Stomach (tissue), 9 donors: ENCODE measurements around the gene PHF20. TPM values are rescaled to one million over a fixed set of nuclear protein-coding genes. Genes with fewer than 3 reads are reported as not detected.

Experiments used
- DNase-seq, 2 donors: peaks; one replicate each; pipeline versions ENCODE4 v3.0.0 to v3.0.0-alpha.2; 2013 to 2019
- H3K27ac ChIP-seq, 5 donors: fragments of 200-600 bp in 4 of 5; sonication (generic) in 4 of 5; one replicate each; pipeline ENCODE4 v1.5.1; 2013 to 2019; ENCODE audit warnings: mild to moderate bottlenecking in 1 of 5, moderate library complexity in 1 of 5
- H3K27me3 ChIP-seq, 3 donors: fragments of 200-600 bp; sonication (generic); one replicate each; pipeline ENCODE4 v1.5.1; 2017 to 2019; ENCODE audit warnings: mixed run types in 1 of 3
- H3K36me3 ChIP-seq, 4 donors: fragments of 200-600 bp; sonication (generic); 1 replicate in 3 of 4; 2 replicates in 1 of 4; pipeline ENCODE4 v1.5.1; 2016 to 2019
- H3K4me1 ChIP-seq, 4 donors: fragments of 200-600 bp; sonication (generic); one replicate each; pipeline ENCODE4 v1.5.1; 2016 to 2019
- H3K4me3 ChIP-seq, 4 donors: fragments of 200-600 bp; sonication (generic) in 3 of 4; one replicate each; pipeline ENCODE4 v1.5.1; 2016 to 2019; ENCODE audit warnings: mild to moderate bottlenecking in 1 of 4
- H3K9me3 ChIP-seq, 4 donors: fragments of 200-600 bp; sonication (generic); one replicate each; pipeline ENCODE4 v1.5.1; 2016 to 2019
- EP300 ChIP-seq: sonication (generic); formaldehyde crosslinking; IDR thresholded peaks from one replicate; pipeline ENCODE4 v1.6.1; 2017; ENCODE audit warnings: antibody characterized with exemption
- POLR2A ChIP-seq, 4 donors: fragments of 450-650 bp; IDR thresholded peaks; one replicate each; pipeline ENCODE4 v1.6.1; 2016; ENCODE audit warnings: antibody characterized with exemption in 4 of 4, control low read depth in 2 of 4, mild to moderate bottlenecking in 1 of 4, moderate library complexity in 1 of 4
- POLR2AphosphoS5 ChIP-seq, 3 donors: sonication (generic); formaldehyde crosslinking; IDR thresholded peaks; one replicate each; pipeline ENCODE4 v1.6.1; 2016; ENCODE audit warnings: antibody characterized with exemption in 3 of 3
- WGBS, 5 donors: extraction: QIAGEN DNeasy Blood & Tissue Kit in 3 of 5; methylation state at CpG; one replicate each; pipeline versions ENCODE4 v1.1.5 to v1.1.7; 2013 to 2018; 5-methylcytosine and 5-hydroxymethylcytosine counted together
- intact Hi-C: fragments of 100-400 bp; cut with DNase I; formaldehyde crosslinking; loops from one replicate; pipeline ENCODE4 v1.15.1; 2023; ENCODE audit warnings: low total_unique reads
- polyA plus RNA-seq, 3 donors: library from polyadenylated mRNA; stranded (reverse); fragments of 200-250 nt; gene quantifications; one replicate each; pipeline ENCODE4 v1.2.3, GENCODE V29; 2013
- total RNA-seq, 5 donors: library from RNA; depleted of rRNA; stranded (reverse); fragments of >200 nt; gene quantifications; one replicate each; pipeline versions ENCODE4 v1.1.0 to v1.2.3, GENCODE V29; 2014 to 2016
- TF ChIP-seq, protein P1 (sequence below), 7 experiments: fragments of 450-650 bp in 4 of 7; fragments of 200-600 bp in 3 of 7; sonication (generic) in 3 of 7; IDR thresholded peaks; one replicate each; pipeline ENCODE4 v1.5.1; 2016 to 2019; ENCODE audit warnings: antibody characterized with exemption in 7 of 7, control low read depth in 2 of 7, mild to moderate bottlenecking in 1 of 7
- donor health status: healthy with polysubstance abuse.
- donor health status: Bipolar disorder and iron deficiency.
- donor health status: healthy.

Gene PHF20
- total and polyA plus RNA-seq, 8 donors: 18.3 to 135 (median 31.5) TPM

- DNase-seq: no peak
- peak overlapping the region in 3 of 4 donors; percentile 60 to 79 (median 68) for H3K4me3 ChIP-seq
- peak overlapping the region; percentile 93 to 97 (median 95) for H3K27ac ChIP-seq
- intact Hi-C loops: no loop called here
- H3K4me1 ChIP-seq: peaks cover 52 to 79% (median 68%) of the 10 kb centered on the region in 4 donors
- TF ChIP-seq EP300 (no peak), POLR2A (IDR thresholded peaks at IDR 0.05) (no peak), POLR2AphosphoS5 (IDR thresholded peaks at IDR 0.05) (no peak)
- TF ChIP-seq, protein P1, sequence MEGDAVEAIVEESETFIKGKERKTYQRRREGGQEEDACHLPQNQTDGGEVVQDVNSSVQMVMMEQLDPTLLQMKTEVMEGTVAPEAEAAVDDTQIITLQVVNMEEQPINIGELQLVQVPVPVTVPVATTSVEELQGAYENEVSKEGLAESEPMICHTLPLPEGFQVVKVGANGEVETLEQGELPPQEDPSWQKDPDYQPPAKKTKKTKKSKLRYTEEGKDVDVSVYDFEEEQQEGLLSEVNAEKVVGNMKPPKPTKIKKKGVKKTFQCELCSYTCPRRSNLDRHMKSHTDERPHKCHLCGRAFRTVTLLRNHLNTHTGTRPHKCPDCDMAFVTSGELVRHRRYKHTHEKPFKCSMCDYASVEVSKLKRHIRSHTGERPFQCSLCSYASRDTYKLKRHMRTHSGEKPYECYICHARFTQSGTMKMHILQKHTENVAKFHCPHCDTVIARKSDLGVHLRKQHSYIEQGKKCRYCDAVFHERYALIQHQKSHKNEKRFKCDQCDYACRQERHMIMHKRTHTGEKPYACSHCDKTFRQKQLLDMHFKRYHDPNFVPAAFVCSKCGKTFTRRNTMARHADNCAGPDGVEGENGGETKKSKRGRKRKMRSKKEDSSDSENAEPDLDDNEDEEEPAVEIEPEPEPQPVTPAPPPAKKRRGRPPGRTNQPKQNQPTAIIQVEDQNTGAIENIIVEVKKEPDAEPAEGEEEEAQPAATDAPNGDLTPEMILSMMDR (IDR thresholded peaks at IDR 0.05): no peak
- 70 to 79% (median 78%) methylated on average over 9 of the region's 9 CpGs for WGBS, 5 donors
- H3K27me3 ChIP-seq: no peaks in the 10 kb centered on the region
- peaks cover 0 to 14% (median 8%) of the 10 kb centered on the region in 4 donors for H3K36me3 ChIP-seq
- no peaks in the 10 kb centered on the region for H3K9me3 ChIP-seq
Measured at GRCh38 chr20:35771367-35771688, 487 bp upstream of the PHF20 start.

- TF ChIP-seq, protein P1 (IDR thresholded peaks at IDR 0.05): no peak
- H3K9me3 ChIP-seq: no peaks in the 10 kb centered on the region
- 5 to 10% (median 6%) methylated on average over 8 of the region's 8 CpGs for WGBS, 5 donors
- H3K27ac ChIP-seq: peak overlapping the region; percentile 93 to 97 (median 95)
- DNase-seq: no peak
- H3K36me3 ChIP-seq: peaks cover 0 to 14% (median 8%) of the 10 kb centered on the region in 4 donors
- peaks cover 63 to 87% (median 75%) of the 10 kb centered on the region in 4 donors for H3K4me1 ChIP-seq
- intact Hi-C loops: no loop called here
- H3K27me3 ChIP-seq: no peaks in the 10 kb centered on the region
- peak overlapping the region; percentile 60 to 79 (median 66) for H3K4me3 ChIP-seq
Measured at GRCh38 chr20:35772563-35773058, 796 bp downstream of the PHF20 start.

GRCh38 chr20:35773154-35773751, 1.4 kb downstream of the PHF20 start:
- peaks cover 63 to 87% (median 74%) of the 10 kb centered on the region in 4 donors for H3K4me1 ChIP-seq
- intact Hi-C loops: no loop called here
- 14 to 39% (median 29%) methylated on average over 8 of the region's 8 CpGs for WGBS, 5 donors

DNA sequence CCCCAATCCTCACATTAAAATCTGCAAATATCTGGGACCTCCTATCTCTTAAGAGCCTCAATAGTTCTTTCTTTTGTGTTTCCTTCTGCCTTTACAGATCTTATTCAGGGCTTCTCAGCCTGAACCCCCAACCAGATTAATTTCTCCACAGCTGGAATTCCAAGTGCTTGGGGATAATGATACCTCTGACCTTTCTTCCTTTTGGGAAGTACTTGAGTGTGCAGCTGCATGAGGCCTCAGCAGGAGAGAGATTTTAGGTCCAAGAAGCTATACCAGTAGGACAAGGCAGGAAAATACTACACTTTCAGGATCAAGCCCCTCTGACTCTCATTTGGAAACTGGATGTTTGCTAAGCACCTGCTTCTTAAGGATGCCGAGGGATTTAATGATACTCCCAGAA, 2.6 kb downstream of the PHF20 start:
- Histone ChIP-seq H3K27ac (peak overlapping the region in 3 of 5 donors; percentile 95 to 97 (median 96)), H3K4me3 (no peak overlapping the region), H3K36me3 (peaks cover 0 to 20% (median 14%) of the 10 kb centered on the region in 4 donors), H3K9me3 (no peaks in the 10 kb centered on the region), H3K4me1 (peaks cover 52 to 85% (median 68%) of the 10 kb centered on the region in 4 donors), H3K27me3 (no peaks in the 10 kb centered on the region)
- DNase-seq: no peak
- TF ChIP-seq POLR2A (IDR thresholded peaks at IDR 0.05): no peak
- TF ChIP-seq EP300: no peak
- no peak for TF ChIP-seq POLR2AphosphoS5 (IDR thresholded peaks at IDR 0.05)
- intact Hi-C loops: no loop called here
- 62 to 81% (median 79%) methylated on average over 1 of the region's 1 CpG for WGBS, 5 donors

More at GRCh38 chr20:35773154-35773751, 1.4 kb downstream of the PHF20 start:
- DNase-seq: peak; percentile 52 to 54
- H3K27ac ChIP-seq: peak overlapping the region; percentile 58 to 97 (median 95)
- peaks cover 0 to 14% (median 8%) of the 10 kb centered on the region in 4 donors for H3K36me3 ChIP-seq
- no peaks in the 10 kb centered on the region for H3K9me3 ChIP-seq
- TF ChIP-seq, protein P1 (IDR thresholded peaks at IDR 0.05): no peak
- TF ChIP-seq POLR2AphosphoS5 (IDR thresholded peaks at IDR 0.05): peak in 2 of 3 donors; percentile 49 to 65
- peak overlapping the region; percentile 60 to 79 (median 66) for H3K4me3 ChIP-seq
- H3K27me3 ChIP-seq: no peaks in the 10 kb centered on the region
